HUES64 (cell line): ENCODE results near the gene KRT36.

Source experiments
- H3K27ac ChIP-seq: 2 replicates; pipeline ENCODE4 v1.7.0; 2013; ENCODE audit warnings: low read depth, low read length, inconsistent platforms
- H3K27me3 ChIP-seq: 2 replicates; pipeline ENCODE4 v1.6.1; 2013; ENCODE audit warnings: mild to moderate bottlenecking, low read length; ENCODE audit not compliant: insufficient read depth
- H3K36me3 ChIP-seq: 2 replicates; pipeline ENCODE4 v1.6.1; 2013; ENCODE audit warnings: mild to moderate bottlenecking, low read length; ENCODE audit not compliant: insufficient read depth
- H3K4me1 ChIP-seq: 2 replicates; pipeline ENCODE4 v1.6.1; 2013; ENCODE audit warnings: mild to moderate bottlenecking, low read length, moderate library complexity; ENCODE audit not compliant: insufficient read depth
- H3K4me3 ChIP-seq: 2 replicates; pipeline ENCODE4 v1.5.1; 2013; ENCODE audit warnings: mild to moderate bottlenecking, low read length, moderate library complexity
- H3K9ac ChIP-seq: 2 replicates; pipeline ENCODE4 v1.6.1; 2013; ENCODE audit warnings: mild to moderate bottlenecking, low read depth, low read length
- H3K9me3 ChIP-seq: 2 replicates; pipeline ENCODE4 v1.6.1; 2013; ENCODE audit warnings: low read depth, low read length; ENCODE audit not compliant: insufficient read depth
- WGBS: fragments of 150-250, 120-280 bp; methylation state at CpG from one replicate; pipeline ENCODE4 v1.1.7; 2013; ENCODE audit warnings: missing lambda C conversion rate; 5-methylcytosine and 5-hydroxymethylcytosine counted together

The KRT36 gene

GRCh38 chr17:41466988-41467387, 22.7 kb downstream of the KRT36 start, which contains the start of gene KRT32:
TSS of gene KRT32 (minus strand) at chr17:41467386. CDS start at chr17:41467325, 61 bp downstream.
- Histone ChIP-seq H3K4me1 (no peaks in the 10 kb centered on the region), H3K27me3 (no peaks in the 10 kb centered on the region), H3K9me3 (peaks cover 6% of the 10 kb centered on the region), H3K9ac (no peak within 1 kb of the TSS), H3K36me3 (no peaks in the 10 kb centered on the region), H3K4me3 (no peak within 1 kb of the TSS), H3K27ac (no peak within 1 kb of the TSS)
- 91% methylated on average over 14 of the region's 14 CpGs for WGBS

- 90% methylated on average over 6 of the region's 6 CpGs for WGBS
- no peak overlapping the region for H3K27ac ChIP-seq
Measured at GRCh38 chr17:41464682-41465081, 25.0 kb downstream of the KRT36 start.

GRCh38 chr17:41464173-41464572, 25.5 kb downstream of the KRT36 start:
- H3K9me3 ChIP-seq: no peaks in the 10 kb centered on the region
- H3K9ac ChIP-seq: no peak overlapping the region
- no peaks in the 10 kb centered on the region for H3K36me3 ChIP-seq
- no peaks in the 10 kb centered on the region for H3K4me1 ChIP-seq
- H3K27me3 ChIP-seq: no peaks in the 10 kb centered on the region
- no peak overlapping the region for H3K27ac ChIP-seq
- H3K4me3 ChIP-seq: no peak overlapping the region
- WGBS: 93% methylated on average over 11 of the region's 11 CpGs

More at GRCh38 chr17:41464682-41465081, 25.0 kb downstream of the KRT36 start:
- H3K27me3 ChIP-seq: no peaks in the 10 kb centered on the region
- H3K36me3 ChIP-seq: no peaks in the 10 kb centered on the region
- H3K4me1 ChIP-seq: no peaks in the 10 kb centered on the region
- no peak overlapping the region for H3K4me3 ChIP-seq
- H3K9me3 ChIP-seq: no peaks in the 10 kb centered on the region
- H3K9ac ChIP-seq: no peak overlapping the region

GRCh38 chr17:41463746-41464145, 26.0 kb downstream of the KRT36 start:
- no peaks in the 10 kb centered on the region for H3K9me3 ChIP-seq
- no peaks in the 10 kb centered on the region for H3K36me3 ChIP-seq
- H3K27me3 ChIP-seq: no peaks in the 10 kb centered on the region
- H3K27ac ChIP-seq: no peak overlapping the region
- H3K9ac ChIP-seq: no peak overlapping the region
- H3K4me3 ChIP-seq: no peak overlapping the region
- WGBS: 91% methylated on average over 8 of the region's 8 CpGs
- H3K4me1 ChIP-seq: no peaks in the 10 kb centered on the region

GRCh38 chr17:41462705-41463104, 27.0 kb downstream of the KRT36 start:
- Histone ChIP-seq H3K36me3 (no peaks in the 10 kb centered on the region), H3K9me3 (no peaks in the 10 kb centered on the region), H3K4me3 (no peak overlapping the region), H3K27me3 (no peaks in the 10 kb centered on the region), H3K9ac (no peak overlapping the region), H3K4me1 (no peaks in the 10 kb centered on the region), H3K27ac (no peak overlapping the region)
- WGBS: 79% methylated on average over 15 of the region's 15 CpGs

- H3K4me1 ChIP-seq: no peaks in the 10 kb centered on the region
- H3K36me3 ChIP-seq: no peaks in the 10 kb centered on the region
- no peaks in the 10 kb centered on the region for H3K27me3 ChIP-seq
- no peak overlapping the region for H3K4me3 ChIP-seq
- no peaks in the 10 kb centered on the region for H3K9me3 ChIP-seq
- no peak overlapping the region for H3K9ac ChIP-seq
- WGBS: 89% methylated on average over 4 of the region's 4 CpGs
- no peak overlapping the region for H3K27ac ChIP-seq
Measured at GRCh38 chr17:41457676-41458075, 32.0 kb downstream of the KRT36 start.

GRCh38 chr17:41456204-41456603, 33.5 kb downstream of the KRT36 start:
- Histone ChIP-seq H3K4me1 (no peaks in the 10 kb centered on the region), H3K9me3 (peaks cover 4% of the 10 kb centered on the region; the same call in 1 of the 2 replicates), H3K36me3 (no peaks in the 10 kb centered on the region), H3K27me3 (no peaks in the 10 kb centered on the region), H3K4me3 (no peak overlapping the region), H3K9ac (no peak overlapping the region), H3K27ac (no peak overlapping the region)
- 82% methylated on average over 3 of the region's 3 CpGs for WGBS

GRCh38 chr17:41455236-41455635, 34.5 kb downstream of the KRT36 start:
- H3K9ac ChIP-seq: no peak overlapping the region
- H3K36me3 ChIP-seq: no peaks in the 10 kb centered on the region
- H3K4me3 ChIP-seq: no peak overlapping the region
- H3K27me3 ChIP-seq: no peaks in the 10 kb centered on the region
- no peak overlapping the region for H3K27ac ChIP-seq
- H3K9me3 ChIP-seq: peaks cover 8% of the 10 kb centered on the region; the same call in 1 of the 2 replicates
- WGBS: 83% methylated on average over 1 of the region's 1 CpG
- no peaks in the 10 kb centered on the region for H3K4me1 ChIP-seq

- Histone ChIP-seq H3K27ac (no peak overlapping the region), H3K9ac (no peak overlapping the region), H3K36me3 (no peaks in the 10 kb centered on the region), H3K4me1 (no peaks in the 10 kb centered on the region), H3K4me3 (no peak overlapping the region), H3K9me3 (peaks cover 8% of the 10 kb centered on the region; the same call in 1 of the 2 replicates), H3K27me3 (no peaks in the 10 kb centered on the region)
- WGBS: 95% methylated on average over 3 of the region's 3 CpGs
Measured at GRCh38 chr17:41453066-41453465, 36.6 kb downstream of the KRT36 start.

GRCh38 chr17:41452281-41452680, 37.4 kb downstream of the KRT36 start:
- Histone ChIP-seq H3K4me1 (no peaks in the 10 kb centered on the region), H3K9ac (no peak overlapping the region), H3K36me3 (no peaks in the 10 kb centered on the region), H3K27ac (no peak overlapping the region), H3K4me3 (no peak overlapping the region), H3K27me3 (no peaks in the 10 kb centered on the region), H3K9me3 (peaks cover 8% of the 10 kb centered on the region; the same call in 1 of the 2 replicates)
- WGBS: 72% methylated on average over 4 of the region's 4 CpGs

GRCh38 chr17:41451154-41451728, 38.5 kb downstream of the KRT36 start:
- Histone ChIP-seq H3K27ac (no peak overlapping the region), H3K4me3 (no peak overlapping the region), H3K27me3 (no peaks in the 10 kb centered on the region), H3K9ac (no peak overlapping the region), H3K4me1 (no peaks in the 10 kb centered on the region), H3K9me3 (peaks cover 8% of the 10 kb centered on the region; the same call in 1 of the 2 replicates), H3K36me3 (no peaks in the 10 kb centered on the region)
- 92% methylated on average over 2 of the region's 2 CpGs for WGBS

GRCh38 chr17:41449008-41449407, 40.7 kb downstream of the KRT36 start:
- Histone ChIP-seq H3K9me3 (peaks cover 8% of the 10 kb centered on the region; the same call in 1 of the 2 replicates), H3K27me3 (no peaks in the 10 kb centered on the region), H3K36me3 (no peaks in the 10 kb centered on the region), H3K9ac (no peak overlapping the region), H3K4me1 (no peaks in the 10 kb centered on the region), H3K4me3 (no peak overlapping the region), H3K27ac (no peak overlapping the region)
- 93% methylated on average over 6 of the region's 6 CpGs for WGBS
